ENCODE data around the gene FGF16.

- TF ChIP-seq CTCF (IDR thresholded peaks at IDR 0.05; ENCODE audit: poor library complexity), result no peak
- TF ChIP-seq EZH2 (IDR thresholded peaks at IDR 0.05; ENCODE audit: borderline replicate concordance), result no peak
- TF ChIP-seq EZH2phosphoT487 (IDR thresholded peaks at IDR 0.05; ENCODE audit: low read depth, severe bottlenecking, unreplicated experiment), result no peak
Observed at GRCh38 chrX:77441479-77441878, 5.7 kb upstream of the FGF16 start.

Measured in hepatocyte (in vitro differentiated cells).